Measurements from ENCODE around the gene TPP1.

TPP1 gene

DNA sequence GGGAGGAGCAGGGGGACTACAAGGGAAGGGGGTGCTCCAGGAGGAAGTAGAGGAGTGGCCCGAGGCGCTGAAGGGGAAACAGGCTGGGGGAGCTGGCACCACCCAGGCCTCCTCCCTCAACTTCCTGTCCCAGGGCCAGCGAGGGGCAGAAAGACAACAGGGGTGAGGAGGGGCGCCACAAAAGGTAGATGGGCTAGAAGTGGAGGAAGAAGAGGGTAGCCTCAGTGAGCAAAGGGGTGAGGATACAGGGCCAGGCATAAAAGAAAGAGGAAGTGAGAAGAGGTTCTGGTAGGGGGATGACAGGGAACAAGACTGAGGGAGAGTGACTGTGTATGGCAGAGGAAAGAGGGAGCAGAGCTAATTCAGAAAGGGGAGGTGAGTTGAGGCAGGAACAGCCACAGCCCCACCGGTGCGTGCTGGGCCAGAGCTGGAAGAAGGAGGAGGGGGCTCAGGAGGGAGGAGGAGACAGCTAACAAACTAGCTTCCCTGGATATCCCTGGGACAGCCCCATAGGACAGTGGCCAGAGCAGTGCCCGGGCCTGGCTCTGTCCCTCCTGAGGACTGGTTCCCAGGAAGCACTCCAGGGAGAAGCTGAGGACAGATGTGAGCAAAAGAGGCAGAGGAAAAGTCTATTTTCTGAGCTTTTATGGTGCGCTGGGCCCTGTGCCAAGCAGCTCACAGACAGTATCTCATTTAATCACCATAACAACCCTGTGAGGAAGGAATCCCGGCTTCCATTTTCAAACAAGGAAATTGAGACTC lies 27.9 kb upstream of the TPP1 start:
- DNase-seq, result peak; percentile 38

DNA sequence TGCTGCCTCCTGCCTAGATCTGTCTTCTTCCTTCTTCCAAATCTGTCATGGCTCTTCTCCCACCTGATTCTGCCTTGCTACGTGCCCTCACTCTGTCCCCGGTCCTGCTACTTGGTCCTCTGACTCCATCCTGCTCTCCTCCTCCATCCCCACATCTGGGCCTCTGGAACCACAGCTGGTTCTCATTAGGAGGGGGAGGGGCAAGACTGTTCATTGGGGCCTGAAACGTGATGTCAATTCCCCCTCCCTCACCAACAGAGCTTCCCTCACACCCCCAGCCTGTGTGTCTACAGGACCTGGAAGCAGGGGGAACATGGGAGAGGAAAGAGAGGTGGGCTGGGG lies 27.3 kb upstream of the TPP1 start:
- no peak for DNase-seq

DNA sequence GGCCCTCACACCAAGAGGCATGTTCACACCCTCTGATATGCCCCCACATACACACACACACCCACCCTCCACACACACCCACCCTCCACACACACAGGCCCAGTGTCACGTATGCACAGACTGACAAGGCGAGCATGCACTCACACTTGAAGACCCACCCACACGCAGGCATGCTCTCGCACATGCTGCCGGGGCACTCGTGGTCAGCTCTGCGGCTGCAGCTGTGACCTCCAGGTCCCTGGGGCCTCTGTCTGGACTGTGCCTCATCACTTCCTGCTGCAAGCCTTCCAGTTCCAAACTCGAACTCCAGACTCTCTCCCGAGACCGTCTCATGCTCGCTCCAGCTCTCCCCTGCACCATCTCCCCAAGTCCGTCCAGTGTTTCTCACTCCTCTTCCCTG lies 26.8 kb upstream of the TPP1 start:
- no peak for DNase-seq

DNA sequence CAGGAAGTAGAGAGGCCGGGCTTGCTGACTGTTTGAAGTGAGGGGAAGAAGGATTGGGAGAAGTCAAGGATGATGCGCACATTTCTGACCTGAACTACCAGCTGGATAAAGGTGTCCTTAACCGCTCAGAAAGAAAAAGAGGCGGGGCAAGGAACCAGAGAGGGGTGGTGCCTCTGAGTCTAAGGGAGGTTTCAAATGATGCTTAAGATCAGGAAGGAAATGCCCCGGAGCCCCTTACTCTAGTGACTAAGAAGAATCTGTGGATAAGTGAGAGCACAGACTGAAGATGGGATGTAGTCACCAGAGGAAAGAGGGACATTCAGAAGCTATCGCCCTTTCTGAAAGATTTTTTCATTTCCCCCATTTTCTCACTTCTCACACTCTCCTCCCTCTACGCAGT lies 23.7 kb upstream of the TPP1 start:
- no peak for DNase-seq

DNA sequence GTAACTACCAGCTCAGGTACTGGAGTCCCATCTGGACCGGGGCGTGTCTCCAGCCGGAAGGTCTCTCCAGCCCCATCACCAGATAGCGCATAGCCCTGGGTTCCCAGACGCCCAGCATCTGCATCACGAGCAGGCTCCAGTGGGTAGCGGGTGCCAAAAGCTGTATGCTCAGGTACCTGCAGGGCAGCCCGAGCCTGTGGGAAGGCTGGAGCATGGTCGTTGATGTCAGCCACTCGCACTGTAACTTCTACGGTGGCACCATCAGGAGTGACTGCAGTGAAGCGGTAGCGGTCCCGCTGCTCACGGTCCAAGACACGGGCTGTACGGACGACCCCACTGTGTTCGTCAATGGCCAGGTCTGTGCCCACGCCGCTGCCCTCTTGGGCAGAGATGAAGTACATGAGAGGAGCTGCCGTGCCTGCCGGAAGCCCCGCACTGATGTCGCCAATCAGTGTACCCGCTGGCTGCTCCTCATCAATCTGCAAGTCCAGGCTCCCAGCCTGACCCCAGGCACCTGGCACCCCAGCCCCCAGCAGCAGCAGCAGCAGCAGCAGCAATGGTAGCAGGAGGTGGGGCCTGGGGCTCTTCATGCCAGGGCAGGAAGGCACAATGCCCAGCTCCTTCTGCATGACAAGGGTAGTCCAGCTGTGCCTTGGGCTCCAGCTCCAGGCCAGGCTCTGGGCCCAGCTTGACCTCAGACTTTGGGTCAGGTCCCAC lies 21.9 kb upstream of the TPP1 start:
- no peak for DNase-seq

DNA sequence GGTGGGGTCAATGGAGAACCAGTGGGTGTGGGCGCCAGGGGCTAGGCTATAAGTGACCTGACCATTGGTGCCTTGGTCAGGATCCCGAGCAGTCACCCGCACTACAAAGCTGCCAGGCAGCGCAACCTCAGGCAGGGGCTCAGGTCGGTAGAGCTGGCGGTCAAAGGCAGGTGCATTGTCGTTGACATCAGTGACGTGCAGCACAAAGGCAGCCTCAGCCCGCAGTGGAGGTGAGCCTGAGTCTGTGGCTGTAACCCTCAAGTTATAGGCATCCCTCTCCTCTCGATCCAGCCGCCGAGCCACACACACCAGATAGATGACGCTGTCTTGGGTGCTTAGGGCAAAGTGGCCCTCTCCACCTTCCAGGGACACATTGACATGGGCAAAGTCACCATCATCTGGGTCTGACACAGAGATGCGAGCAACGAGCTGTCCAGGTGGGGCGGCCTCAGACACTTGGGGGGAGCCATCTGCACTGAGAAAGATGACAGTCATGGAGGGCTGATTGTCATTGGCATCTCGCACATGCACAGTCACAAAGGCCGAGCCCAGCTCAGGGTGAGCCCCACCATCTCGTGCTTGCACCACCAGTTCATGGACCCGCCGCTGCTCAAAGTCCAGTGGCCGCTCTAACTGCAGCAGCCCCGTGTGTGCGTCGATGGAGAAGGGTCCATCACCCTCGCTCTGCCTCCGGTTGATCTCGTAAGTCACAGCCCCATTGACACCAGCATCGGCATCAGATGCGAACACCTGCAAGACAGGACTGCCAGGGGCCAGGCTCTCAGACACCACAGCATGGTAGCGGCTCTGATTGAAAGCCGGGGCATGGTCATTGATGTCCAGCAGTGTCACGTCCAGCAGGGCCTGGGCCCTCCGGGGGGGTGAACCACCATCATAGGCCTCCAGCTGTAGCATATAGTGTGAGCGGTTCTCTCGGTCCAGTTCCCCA lies 21.1 kb upstream of the TPP1 start:
- no peak for DNase-seq

DNA sequence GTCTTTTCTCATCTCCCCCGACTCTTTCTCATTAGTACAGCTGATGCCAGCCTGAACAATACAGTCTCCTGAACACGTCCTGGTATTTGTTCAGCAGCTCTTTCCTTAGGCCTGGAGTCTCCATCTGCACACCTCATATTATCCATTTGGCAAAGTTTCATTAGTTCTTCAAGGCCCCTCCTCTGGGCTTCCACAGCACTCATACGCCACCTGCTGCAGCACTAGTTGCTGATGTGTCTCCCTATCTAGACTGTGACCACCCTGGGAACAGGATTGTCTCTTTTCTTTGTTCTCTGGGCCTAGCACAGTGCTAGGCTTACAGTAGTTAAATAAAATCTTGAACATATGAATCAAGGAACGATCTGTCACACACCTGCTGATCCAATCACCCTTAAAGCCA lies 19.2 kb upstream of the TPP1 start:
- DNase-seq, result no peak

DNA sequence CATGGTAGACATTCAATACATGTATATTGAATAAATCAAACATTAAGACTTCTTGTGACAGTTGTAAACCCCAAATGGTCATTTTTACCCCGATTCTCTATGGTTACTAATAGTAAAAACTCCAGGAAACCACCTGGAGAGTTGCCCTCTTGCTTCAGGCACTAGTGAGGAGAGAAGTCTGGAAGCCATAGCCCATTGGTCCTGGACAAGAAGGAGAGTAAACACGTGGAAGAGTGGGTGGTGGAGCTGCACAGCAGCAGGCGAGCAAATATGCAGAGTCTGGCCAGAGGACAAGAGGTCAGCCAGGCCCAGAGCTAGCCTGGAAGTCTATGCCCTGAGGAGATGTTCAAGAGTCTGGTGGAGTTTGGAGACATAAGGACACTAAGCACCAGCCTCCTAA lies 18.6 kb upstream of the TPP1 start:
- no peak for DNase-seq

DNA sequence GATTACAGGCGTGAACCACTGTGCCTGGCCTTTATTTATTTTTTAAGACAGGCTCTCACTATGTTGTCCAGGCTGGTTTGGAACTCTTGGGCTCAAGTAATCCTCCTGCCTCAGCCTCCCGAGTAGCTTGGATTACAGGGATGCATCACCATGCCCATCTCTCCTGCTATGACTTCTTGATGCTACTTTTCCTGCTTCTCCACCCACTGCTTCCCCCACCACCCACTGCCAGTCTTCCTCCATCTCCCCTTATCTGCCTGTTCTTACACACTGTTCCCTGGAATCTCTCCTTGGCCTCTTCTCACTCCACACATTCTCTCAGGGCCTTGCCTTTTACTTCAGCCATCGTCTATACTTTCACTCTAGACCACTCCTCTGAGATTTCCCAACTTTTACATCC lies 17.3 kb upstream of the TPP1 start:
- no peak for DNase-seq

DNA sequence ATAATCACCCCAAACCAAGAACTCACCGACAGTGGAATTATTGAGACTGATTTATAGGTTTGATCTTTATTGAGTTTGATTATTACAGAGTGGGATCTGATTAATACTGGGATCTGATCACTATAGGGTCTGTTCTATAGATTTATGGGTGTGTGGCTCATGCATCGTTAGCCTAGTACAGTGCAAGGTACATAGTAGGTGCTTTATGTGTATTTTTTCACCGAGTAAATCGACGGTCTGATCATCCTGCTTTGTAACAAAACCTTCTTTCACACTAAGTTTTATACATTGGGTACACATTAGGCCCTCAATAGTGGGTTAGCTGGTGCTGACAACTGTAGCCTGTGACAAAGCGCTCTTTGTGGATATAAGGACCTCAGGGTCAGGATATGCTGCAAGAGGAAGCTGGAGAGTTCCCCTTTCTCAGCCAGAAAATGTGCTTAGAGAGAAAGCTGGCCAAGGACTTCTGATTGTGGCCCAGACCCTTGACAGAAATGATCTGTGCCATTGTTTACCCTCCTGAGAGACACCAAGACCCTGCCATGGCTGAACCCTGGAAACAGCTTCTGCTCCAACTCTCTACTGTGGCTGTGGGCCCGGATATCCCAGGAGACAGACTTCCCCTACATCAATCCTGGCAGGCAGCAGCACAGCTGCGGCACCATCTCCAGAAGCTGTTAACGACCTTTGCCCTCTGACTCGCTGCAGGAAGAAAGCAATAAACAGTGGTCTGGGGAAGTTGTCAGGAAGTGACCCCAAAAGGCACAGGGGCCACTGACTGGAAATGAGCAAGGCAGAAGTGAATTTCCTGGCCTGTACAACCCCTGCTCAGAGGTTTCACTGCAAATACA lies 16.1 kb upstream of the TPP1 start:
- DNase-seq, result no peak

DNA sequence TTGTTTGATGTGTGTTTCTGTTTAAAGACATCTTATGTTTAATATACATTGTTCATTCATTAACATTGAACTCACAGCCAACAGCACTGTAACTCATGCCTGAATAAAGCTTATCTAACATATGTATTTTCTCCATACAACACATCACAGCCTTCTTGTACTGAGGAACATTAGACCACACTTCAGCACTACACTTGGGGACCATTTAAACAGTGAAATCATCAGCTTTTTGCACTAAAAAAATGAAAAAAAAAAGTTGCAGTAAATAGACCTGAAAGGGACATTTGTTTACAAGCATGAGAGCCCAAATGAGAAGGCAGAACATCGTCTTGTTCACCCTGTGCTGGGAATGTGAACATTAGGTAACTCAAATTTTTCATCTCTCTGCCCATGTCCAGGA lies 15.3 kb upstream of the TPP1 start:
- no peak for DNase-seq

DNA sequence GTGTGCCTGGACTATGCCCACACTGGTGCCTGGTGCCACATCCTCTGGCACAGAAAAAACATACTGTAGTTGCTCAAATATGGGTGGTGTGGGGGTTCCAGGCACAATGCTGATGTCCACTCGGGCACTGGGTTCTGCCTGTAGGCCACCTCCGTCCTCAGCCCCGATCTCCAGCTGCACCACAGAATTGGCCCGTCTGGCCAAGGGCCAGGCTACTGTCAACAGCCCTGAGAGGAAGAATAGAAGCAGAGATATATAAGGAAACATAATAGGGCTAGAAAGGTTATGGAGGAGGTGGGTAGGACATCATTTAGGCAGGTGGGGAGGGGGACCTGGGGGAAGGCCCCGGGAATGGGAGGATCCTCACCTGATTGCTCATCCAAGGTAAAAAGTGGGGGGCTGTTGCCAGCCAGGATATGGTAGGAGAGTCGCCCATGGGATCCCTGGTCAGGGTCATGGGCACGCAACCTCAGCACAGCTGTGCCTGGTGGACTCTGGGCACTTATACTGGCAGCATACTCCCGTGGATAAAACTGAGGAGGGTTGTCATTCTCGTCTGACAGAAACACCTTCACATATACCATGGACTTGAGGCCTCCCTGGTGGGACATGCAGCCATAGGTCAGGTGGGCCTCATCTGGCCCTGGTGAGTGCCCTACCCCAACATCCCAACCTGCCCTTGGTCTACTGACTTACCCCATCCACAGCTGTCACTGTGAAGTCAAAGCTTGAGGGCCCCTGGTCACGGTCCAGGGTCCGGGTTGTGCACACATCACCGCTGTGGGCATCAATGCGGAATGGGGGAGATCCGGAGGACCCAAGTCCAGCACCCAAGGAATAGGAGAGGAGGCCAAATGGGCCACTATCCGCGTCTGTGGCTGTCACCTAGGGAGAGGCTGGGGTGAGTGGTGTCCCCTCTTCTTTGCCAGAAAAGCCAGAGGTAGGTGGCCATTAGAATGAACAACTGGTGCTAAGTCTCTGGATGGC lies 14.5 kb upstream of the TPP1 start:
- DNase-seq, result no peak

DNA sequence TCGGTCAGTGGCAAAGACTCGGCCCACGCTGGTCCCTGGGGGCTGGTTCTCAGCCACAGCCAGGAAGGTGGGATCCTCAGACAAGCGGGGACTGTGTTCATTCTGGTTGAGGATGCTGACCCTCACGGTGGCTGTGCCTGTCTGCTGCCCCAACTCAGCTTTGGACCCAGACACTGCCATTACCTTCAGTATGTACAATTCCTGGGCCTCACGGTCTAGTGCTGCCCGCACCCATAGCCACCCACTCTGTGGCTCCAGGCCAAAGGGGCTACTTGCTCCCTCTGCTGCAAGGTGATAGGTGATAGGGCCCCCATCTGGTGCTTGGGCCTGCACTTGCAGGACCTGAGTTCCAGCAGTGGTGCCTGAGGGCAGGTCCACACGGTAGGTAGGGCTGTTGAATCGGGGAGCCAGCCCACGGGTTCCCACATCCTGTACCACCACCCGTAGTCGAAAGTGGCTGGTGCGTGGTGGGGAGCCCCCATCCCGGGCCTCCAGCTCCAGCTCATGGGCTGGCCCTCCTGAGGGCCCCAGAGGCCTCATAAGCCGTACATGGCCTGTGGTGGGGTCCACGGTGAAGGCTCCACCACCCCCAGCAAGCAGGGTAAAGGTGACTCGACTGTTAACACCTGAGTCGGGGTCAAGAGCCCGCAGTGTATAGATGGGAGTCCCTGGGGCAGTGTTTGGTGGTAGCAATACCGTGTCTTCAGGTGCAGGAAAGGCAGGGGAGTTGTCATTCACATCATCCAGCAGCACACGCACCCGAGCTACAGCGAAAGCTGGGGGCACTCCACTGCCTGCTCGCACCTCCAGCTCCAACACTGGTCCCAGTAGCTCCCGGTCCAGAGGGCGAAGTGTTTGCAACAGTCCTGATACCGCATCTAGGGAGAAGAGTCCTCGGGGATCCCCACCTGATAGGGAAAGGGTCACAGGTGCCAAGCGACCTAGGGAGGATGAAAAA lies 13.2 kb upstream of the TPP1 start:
- DNase-seq, result no peak

DNA sequence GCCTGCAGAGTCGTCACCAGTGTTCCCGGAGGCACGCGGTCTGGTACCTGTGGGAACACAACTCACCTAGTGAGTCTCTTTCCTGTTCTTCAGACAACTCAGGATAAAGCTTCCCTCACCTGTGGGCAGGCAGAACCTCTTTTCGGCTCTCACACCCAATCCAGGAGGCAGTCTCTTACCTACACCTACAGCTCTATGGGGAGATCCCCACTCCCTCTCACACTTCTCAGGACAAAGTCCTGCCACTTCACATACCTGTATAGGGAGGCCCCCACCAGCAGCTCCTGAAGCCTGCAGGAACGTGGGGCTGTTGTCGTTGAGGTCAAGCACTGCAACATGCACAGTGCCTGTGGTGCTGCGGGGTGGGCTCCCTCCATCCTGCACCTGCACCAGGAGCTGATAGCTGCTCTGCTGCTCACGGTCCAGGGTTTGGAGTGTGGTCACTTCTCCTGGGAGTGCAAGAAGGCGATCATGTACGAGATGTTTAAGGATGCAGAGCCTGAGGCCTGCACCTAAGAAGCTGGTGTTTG lies 12.2 kb upstream of the TPP1 start:
- no peak for DNase-seq

DNA sequence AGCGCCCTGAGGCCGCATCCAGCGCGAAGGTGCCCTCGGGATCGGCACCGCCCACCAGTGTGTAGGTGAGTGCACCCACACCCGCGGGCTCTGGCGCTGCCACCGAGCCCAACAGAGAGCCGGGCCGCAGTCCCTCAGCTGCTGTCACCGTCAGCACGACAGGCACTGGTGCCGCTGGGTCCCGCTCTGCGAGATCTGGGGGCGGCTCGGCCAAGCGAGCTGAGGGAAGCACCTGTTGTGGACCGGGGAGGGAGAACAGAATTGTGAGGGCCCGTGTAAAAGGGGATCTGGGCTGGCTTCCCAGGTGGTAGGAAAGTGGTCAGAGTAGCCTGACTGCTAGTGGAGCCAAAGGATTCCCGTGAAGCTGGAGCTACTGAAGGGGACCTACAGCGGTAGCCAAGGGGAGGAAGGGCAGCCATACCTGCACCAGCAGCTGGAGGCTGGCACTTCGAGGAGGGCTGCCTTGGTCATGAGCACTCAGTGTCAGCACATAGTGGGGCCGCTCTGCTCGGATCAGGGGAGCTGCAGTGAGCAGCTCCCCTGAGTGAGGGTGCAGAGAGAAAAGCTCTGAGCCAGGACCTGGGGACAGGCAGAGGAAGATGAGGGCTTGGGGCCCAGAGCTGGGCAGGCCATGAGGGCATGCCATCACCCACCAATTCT lies 11.5 kb upstream of the TPP1 start:
- DNase-seq, result no peak

DNA sequence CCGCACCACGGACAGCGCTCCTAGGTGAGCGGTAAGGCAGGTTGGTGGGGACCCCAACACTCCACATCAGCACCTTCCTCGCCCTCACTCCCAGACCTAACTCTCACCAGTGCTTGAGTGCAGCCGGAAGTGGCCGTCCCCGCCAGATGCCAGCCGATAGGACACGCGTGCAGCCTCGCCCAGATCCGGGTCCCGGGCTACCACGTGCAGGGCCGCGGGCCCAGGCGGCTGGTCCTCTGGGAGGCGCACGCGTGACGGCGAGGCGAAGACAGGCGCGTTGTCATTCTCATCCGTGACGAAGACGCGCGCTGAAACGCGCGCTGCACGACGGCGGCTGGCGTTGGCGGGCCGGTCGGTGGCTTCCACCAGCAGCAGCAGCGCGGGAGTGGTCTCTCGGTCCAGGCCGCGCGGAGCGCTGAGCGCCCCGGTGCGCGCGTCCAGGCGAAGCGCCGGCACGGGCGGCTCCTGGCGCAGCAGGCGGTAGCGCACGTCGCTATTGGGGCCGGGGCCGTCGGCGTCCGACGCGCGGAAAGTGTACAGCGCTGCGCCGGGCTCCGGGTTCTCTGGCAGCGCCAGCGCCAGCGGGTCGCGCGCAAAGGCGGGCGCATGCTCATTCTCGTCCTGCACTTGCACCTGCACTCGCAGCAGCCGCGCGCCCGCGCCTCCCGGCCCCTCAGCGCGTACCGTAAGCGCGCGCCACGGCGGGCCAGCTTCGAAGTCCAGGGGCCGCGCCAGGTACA lies 10.8 kb upstream of the TPP1 start:
- no peak for DNase-seq

DNA sequence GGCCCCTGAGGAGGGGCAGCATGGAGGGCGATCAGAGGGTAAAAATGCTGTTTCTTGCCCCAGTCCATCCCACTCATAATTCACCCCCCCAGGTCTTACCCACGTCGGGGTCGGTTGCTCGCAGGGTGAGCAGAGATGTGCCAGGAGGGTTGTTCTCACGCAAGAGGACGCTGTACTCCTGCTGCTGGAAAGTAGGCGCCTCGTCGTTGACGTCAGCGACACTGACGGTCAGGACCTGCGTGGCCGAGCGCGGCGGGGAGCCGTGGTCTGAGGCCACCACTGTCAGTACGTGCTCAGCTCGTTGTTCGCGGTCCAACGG lies 10.3 kb upstream of the TPP1 start:
- DNase-seq, result no peak

DNA sequence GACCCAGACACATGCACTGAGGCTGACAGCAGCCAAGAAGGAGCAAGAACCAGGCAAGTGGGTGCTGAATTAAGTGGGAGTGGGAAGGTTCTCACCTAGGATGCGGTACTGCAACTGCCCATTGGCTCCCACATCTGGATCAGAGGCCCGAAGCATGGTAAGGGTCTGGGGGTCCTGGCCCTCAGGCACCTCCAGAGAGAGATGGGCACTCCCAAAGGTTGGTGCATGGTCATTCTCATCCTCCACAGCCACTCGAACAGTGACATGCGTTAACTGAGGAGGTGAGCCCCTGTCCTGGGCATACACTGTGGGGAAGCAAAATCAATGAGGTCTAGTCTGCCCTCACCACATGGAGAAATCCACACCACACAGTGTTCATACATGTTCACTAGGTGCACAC lies 9.3 kb upstream of the TPP1 start:
- no peak for DNase-seq

DNA sequence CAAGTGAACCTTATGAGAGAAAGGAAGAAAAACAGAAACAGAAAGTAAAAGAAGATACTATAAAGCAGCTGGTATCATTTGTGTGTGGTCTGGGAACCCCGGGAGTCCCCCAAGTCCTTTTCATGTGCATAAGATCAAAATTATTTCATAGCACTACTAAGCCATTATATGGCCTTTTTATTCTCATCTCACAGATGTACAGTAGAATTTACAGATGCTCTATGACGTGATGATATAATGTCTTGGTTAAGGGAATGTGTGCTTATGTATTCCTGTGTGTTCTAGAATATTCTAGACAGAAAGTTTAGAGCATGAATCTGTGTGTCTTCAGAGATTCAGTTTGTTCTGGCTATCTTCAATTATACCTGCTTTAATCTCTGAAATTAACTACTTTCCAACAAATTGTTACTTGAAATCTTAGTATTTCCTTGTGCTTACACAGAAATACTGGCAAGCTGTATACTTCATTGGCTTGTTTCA lies 8.6 kb upstream of the TPP1 start:
- peak; percentile 61 for DNase-seq
